Muscle of leg (tissue), 11 donors: Measurements from ENCODE around the gene CD46. TPM values are rescaled to one million over a fixed set of nuclear protein-coding genes. Genes with fewer than 3 reads are reported as not detected.
"Not testable (repeated sequence)": the region's sequence is repeated elsewhere in the genome, so short reads cannot be mapped to it uniquely, and the experiment has no call there.

Source experiments
- DNase-seq: peaks from one replicate; pipeline ENCODE4 v3.0.0; 2013
- H3K27ac ChIP-seq: one replicate; pipeline ENCODE4 v1.5.1; 2013; ENCODE audit warnings: mild to moderate bottlenecking, low read length, control low read depth
- H3K27me3 ChIP-seq: one replicate; pipeline ENCODE4 v1.6.1; 2013; ENCODE audit warnings: low read length; ENCODE audit not compliant: control insufficient read depth, insufficient read depth
- H3K36me3 ChIP-seq: one replicate; pipeline ENCODE4 v1.6.1; 2013; ENCODE audit warnings: low read length; ENCODE audit not compliant: control insufficient read depth, insufficient read depth
- H3K4me1 ChIP-seq: one replicate; pipeline ENCODE4 v1.6.1; 2013; ENCODE audit warnings: low read length; ENCODE audit not compliant: control insufficient read depth, insufficient read depth
- H3K4me3 ChIP-seq: one replicate; pipeline ENCODE4 v1.5.1; 2013; ENCODE audit warnings: low read length, control low read depth
- H3K9me3 ChIP-seq: replicated peaks from 2 replicates; pipeline ENCODE4 v1.6.1; 2013; ENCODE audit warnings: low read depth, low read length; ENCODE audit not compliant: control insufficient read depth
- WGBS: methylation state at CpG from one replicate; pipeline ENCODE4 v1.1.5; 2013; ENCODE audit warnings: missing lambda C conversion rate; ENCODE audit not compliant: insufficient coverage; 5-methylcytosine and 5-hydroxymethylcytosine counted together
- polyA plus RNA-seq, 8 donors: library from polyadenylated mRNA; unstranded; fragments of 120-200 nt; gene quantifications; one replicate each; pipeline versions ENCODE4 v1.2.1 to v1.2.3, GENCODE V29; 2013; ENCODE audit warnings: inconsistent platforms in 1 of 8, low replicate concordance in 1 of 8; ENCODE audit not compliant: insufficient read length in 8 of 8, insufficient read depth in 1 of 8
- total RNA-seq: library from RNA; stranded (reverse); fragments of 120-200 nt; gene quantifications from one replicate; pipeline ENCODE4 v1.2.4, GENCODE V29; 2013

The CD46 gene
- total and polyA plus RNA-seq, 9 donors, result 52.1 to 97.3 (median 77.3) TPM

- H3K36me3 ChIP-seq, result no peaks in the 10 kb centered on the region
Measured at GRCh38 chr1:207748737-207749528, 2.9 kb upstream of the CD46 start.

GRCh38 chr1:207750631-207751305 is 1.1 kb upstream of the CD46 start:
- no peak for DNase-seq
- no peaks in the 10 kb centered on the region for H3K36me3 ChIP-seq
- no peaks in the 10 kb centered on the region for H3K27me3 ChIP-seq
- peak overlapping the region; percentile 91 for H3K27ac ChIP-seq
- 58% methylated on average over 5 of the region's 5 CpGs for WGBS
- H3K4me3 ChIP-seq, result no peak overlapping the region
- peaks cover 7% of the 10 kb centered on the region for H3K4me1 ChIP-seq
- H3K9me3 ChIP-seq, result no peaks in the 10 kb centered on the region

More at GRCh38 chr1:207748737-207749528, 2.9 kb upstream of the CD46 start:
- no peaks in the 10 kb centered on the region for H3K9me3 ChIP-seq
- H3K4me3 ChIP-seq, result no peak overlapping the region
- H3K27ac ChIP-seq, result no peak overlapping the region
- no CpG with 5 or more reads among the region's 2 CpGs for WGBS
- no peaks in the 10 kb centered on the region for H3K27me3 ChIP-seq
- H3K4me1 ChIP-seq, result peaks cover 7% of the 10 kb centered on the region
- no peak for DNase-seq

- H3K9me3 ChIP-seq, H3K4me1 ChIP-seq, H3K27me3 ChIP-seq, H3K36me3 ChIP-seq: not testable (repeated sequence)
- H3K4me3 ChIP-seq, result peak overlapping the region; percentile 84
- 0% methylated on average over 6 of the region's 7 CpGs for WGBS
- peak overlapping the region; percentile 91 for H3K27ac ChIP-seq
- DNase-seq, result peak; percentile 10
Measured at GRCh38 chr1:207751463-207751789, 428 bp upstream of the CD46 start.

GRCh38 chr1:207752456-207752998 is 673 bp downstream of the CD46 start:
- H3K36me3 ChIP-seq, result no peaks in the 10 kb centered on the region
- no peaks in the 10 kb centered on the region for H3K9me3 ChIP-seq
- no peak for DNase-seq
- H3K4me1 ChIP-seq, result peaks cover 7% of the 10 kb centered on the region
- WGBS, result under 1% methylated on average over 28 of the region's 30 CpGs
- no peaks in the 10 kb centered on the region for H3K27me3 ChIP-seq
- H3K4me3 ChIP-seq, result peak overlapping the region; percentile 84
- peak overlapping the region; percentile 91 for H3K27ac ChIP-seq

- no peak for DNase-seq
- Histone ChIP-seq H3K36me3 (peaks cover 4% of the 10 kb centered on the region), H3K4me3 (no peak overlapping the region), H3K4me1 (peaks cover 7% of the 10 kb centered on the region), H3K27ac (no peak overlapping the region), H3K9me3 (no peaks in the 10 kb centered on the region), H3K27me3 (no peaks in the 10 kb centered on the region)
- no CpG with 5 or more reads among the region's 7 CpGs for WGBS
Measured at GRCh38 chr1:207753611-207754010, 1.8 kb downstream of the CD46 start.

GRCh38 chr1:207754011-207754410 is 2.2 kb downstream of the CD46 start:
- Histone ChIP-seq H3K36me3 (peaks cover 4% of the 10 kb centered on the region), H3K27ac (no peak overlapping the region), H3K4me3 (no peak overlapping the region), H3K27me3 (no peaks in the 10 kb centered on the region), H3K9me3 (no peaks in the 10 kb centered on the region), H3K4me1 (peaks cover 7% of the 10 kb centered on the region)
- no peak for DNase-seq
- WGBS, result 61% methylated on average over 3 of the region's 4 CpGs

GRCh38 chr1:207754974-207755700 is 3.3 kb downstream of the CD46 start:
- 69% methylated on average over 3 of the region's 7 CpGs for WGBS
- Histone ChIP-seq H3K9me3 (no peaks in the 10 kb centered on the region), H3K27ac (no peak overlapping the region), H3K4me1 (peaks cover 7% of the 10 kb centered on the region), H3K4me3 (no peak overlapping the region), H3K36me3 (peaks cover 9% of the 10 kb centered on the region), H3K27me3 (no peaks in the 10 kb centered on the region)
- DNase-seq, result no peak

GRCh38 chr1:207755846-207756693 is 4.2 kb downstream of the CD46 start:
- Histone ChIP-seq H3K4me3 (no peak overlapping the region), H3K9me3 (no peaks in the 10 kb centered on the region), H3K4me1 (peaks cover 7% of the 10 kb centered on the region), H3K27me3 (no peaks in the 10 kb centered on the region), H3K27ac (no peak overlapping the region), H3K36me3 (peaks cover 12% of the 10 kb centered on the region)
- whole genome bisulfite sequencing, result 92% methylated on average over 2 of the region's 2 CpGs
- no peak for DNase-seq

- 99% methylated on average over 12 of the region's 13 CpGs for WGBS
- no peak overlapping the region for H3K4me3 ChIP-seq
- no peaks in the 10 kb centered on the region for H3K4me1 ChIP-seq
- peaks cover 31% of the 10 kb centered on the region for H3K36me3 ChIP-seq
- no peaks in the 10 kb centered on the region for H3K9me3 ChIP-seq
- no peak for DNase-seq
- no peaks in the 10 kb centered on the region for H3K27me3 ChIP-seq
- H3K27ac ChIP-seq, result no peak overlapping the region
Measured at GRCh38 chr1:207762622-207763021, 10.8 kb downstream of the CD46 start.
